Measurements from ENCODE around the gene MDP1. TPM values are rescaled to one million over a fixed set of nuclear protein-coding genes. Genes with fewer than 3 reads are reported as not detected.

MDP1 gene
- total and polyA plus RNA-seq, 2 experiments from 2014 or later, result 9.8 to 31.1 TPM

DNA sequence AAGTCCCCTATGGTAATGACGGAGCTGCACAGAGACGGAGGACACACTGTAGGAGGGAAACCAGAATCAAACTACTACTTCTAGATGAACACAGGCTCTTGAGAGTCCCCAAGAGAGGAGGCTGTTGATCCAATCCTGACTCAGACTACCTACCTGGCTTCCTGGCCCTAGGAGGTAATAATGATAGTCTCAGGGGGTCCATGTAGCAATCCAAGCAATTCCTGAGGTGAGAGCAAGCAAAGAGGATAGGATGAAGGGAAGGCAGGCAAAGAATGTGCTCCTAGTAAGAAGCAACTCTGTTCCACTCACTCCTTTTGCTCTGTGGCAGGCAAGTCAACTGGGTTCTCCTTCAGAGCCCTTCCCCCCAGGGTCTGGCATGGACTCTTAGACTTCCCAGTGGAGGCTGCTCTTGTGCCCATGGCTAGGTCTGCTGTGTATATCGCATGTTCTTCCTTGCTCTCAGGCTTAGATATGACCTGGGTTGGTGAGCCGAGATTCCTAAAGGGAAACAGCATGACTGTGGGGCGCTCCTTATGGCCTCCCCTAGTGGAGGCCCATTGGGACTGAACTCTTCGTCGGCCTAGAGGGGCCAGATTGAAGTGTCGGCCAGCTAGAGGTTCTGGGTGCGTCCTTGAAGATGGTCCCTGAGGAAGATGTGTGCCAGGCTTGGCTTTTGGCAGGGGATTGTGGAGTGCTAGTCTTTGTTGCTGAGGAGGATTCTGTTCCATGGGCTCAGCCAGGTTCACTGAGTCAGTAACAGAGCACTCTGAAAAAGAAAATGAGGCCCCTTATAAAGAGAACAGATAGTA lies 24.4 kb upstream of the MDP1 start:
- Histone ChIP-seq H3K27ac (ENCODE audit: low read depth) (no peak overlapping the region), H3K36me3 (ENCODE audit: insufficient read depth) (peaks cover 17% of the 10 kb centered on the region; the same call in 1 of the 2 replicates), H3F3A (replicated peaks; ENCODE audit: low read depth) (peaks cover 11% of the 10 kb centered on the region), H3K9me2 (ENCODE audit: insufficient read depth) (no peaks in the 10 kb centered on the region), H3K4me1 (ENCODE audit: insufficient read depth) (peaks cover 10% of the 10 kb centered on the region), H3K79me2 (replicated peaks; ENCODE audit: insufficient read depth) (0 out of 2 replicates have a peak, but pooled peaks cover 2% of the 10 kb centered on the region), H3K4me2 (no peak overlapping the region), H3K27me3 (ENCODE audit: insufficient read depth) (peaks cover 3% of the 10 kb centered on the region; the same call in 1 of the 2 replicates), H4K20me1 (replicated peaks; ENCODE audit: insufficient read depth) (no peaks in the 10 kb centered on the region; the same call in 1 of the 2 replicates), H2AFZ (no peak overlapping the region), H3K4me3 (no peak overlapping the region)
- Mint-ChIP-seq H3K27me3 (ENCODE audit: insufficient read depth, low read depth, poor library complexity) (peaks cover 17% of the 10 kb centered on the region), H3K4me3 (peak overlapping the region; percentile 97), H3K27ac (no peak overlapping the region), H3K36me3 (ENCODE audit: low read depth) (peaks cover 53% of the 10 kb centered on the region), H3K9me3 (no peaks in the 10 kb centered on the region), H3K4me1 (peaks cover 8% of the 10 kb centered on the region)
- TF ChIP-seq, protein P1, sequence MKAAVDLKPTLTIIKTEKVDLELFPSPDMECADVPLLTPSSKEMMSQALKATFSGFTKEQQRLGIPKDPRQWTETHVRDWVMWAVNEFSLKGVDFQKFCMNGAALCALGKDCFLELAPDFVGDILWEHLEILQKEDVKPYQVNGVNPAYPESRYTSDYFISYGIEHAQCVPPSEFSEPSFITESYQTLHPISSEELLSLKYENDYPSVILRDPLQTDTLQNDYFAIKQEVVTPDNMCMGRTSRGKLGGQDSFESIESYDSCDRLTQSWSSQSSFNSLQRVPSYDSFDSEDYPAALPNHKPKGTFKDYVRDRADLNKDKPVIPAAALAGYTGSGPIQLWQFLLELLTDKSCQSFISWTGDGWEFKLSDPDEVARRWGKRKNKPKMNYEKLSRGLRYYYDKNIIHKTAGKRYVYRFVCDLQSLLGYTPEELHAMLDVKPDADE (IDR thresholded peaks at IDR 0.05), result no peak
- TF ChIP-seq POLR2AphosphoS5 (IDR thresholded peaks at IDR 0.05; ENCODE audit: low read depth) (no peak), NANOG (IDR thresholded peaks at IDR 0.05; ENCODE audit: borderline replicate concordance) (no peak), EZH2phosphoT487 (IDR thresholded peaks at IDR 0.05; ENCODE audit: unreplicated experiment) (no peak), STAT1 (IDR thresholded peaks at IDR 0.05; ENCODE audit: unreplicated experiment) (no peak), ZNF114 (CRISPR knock-in tag; IDR thresholded peaks at IDR 0.05) (no peak), CTCF (conservative IDR thresholded peaks at IDR 0.05; ENCODE audit: low read depth in 2 of 2) (0 out of 4 replicates have a peak, but pooled peaks of 1 of the 2 experiments have one; percentile 11)
- ATAC-seq, result no peak
- no peak for DNase-seq (ENCODE audit: low spot score)

- Histone ChIP-seq H3K4me1 (ENCODE audit: insufficient read depth) (peaks cover 12% of the 10 kb centered on the region), H3K79me2 (replicated peaks; ENCODE audit: insufficient read depth) (peaks cover 14% of the 10 kb centered on the region), H3K27ac (ENCODE audit: low read depth) (no peak overlapping the region), H3K27me3 (ENCODE audit: insufficient read depth) (0 out of 2 replicates have a peak, but pooled peaks cover under 1% of the 10 kb centered on the region), H3K4me2 (no peak overlapping the region), H4K20me1 (replicated peaks; ENCODE audit: insufficient read depth) (peaks cover 3% of the 10 kb centered on the region; the same call in 1 of the 2 replicates), H3F3A (replicated peaks; ENCODE audit: low read depth) (peaks cover 9% of the 10 kb centered on the region), H3K36me3 (ENCODE audit: insufficient read depth) (peaks cover 17% of the 10 kb centered on the region; the same call in 1 of the 2 replicates), H2AFZ (no peak overlapping the region), H3K4me3 (no peak overlapping the region), H3K9me2 (ENCODE audit: insufficient read depth) (no peaks in the 10 kb centered on the region)
- Mint-ChIP-seq H3K9me3 (no peaks in the 10 kb centered on the region), H3K36me3 (ENCODE audit: low read depth) (peaks cover 52% of the 10 kb centered on the region), H3K27ac (no peak overlapping the region), H3K4me1 (peaks cover 9% of the 10 kb centered on the region), H3K27me3 (ENCODE audit: insufficient read depth, low read depth, poor library complexity) (peaks cover 11% of the 10 kb centered on the region), H3K4me3 (no peak overlapping the region)
- no peak for ATAC-seq
- DNase-seq (ENCODE audit: low spot score), result no peak
- no peak for TF ChIP-seq CREB1 (CRISPR knock-in tag; IDR thresholded peaks at IDR 0.05; ENCODE audit: low read depth)
- TF ChIP-seq CTCF (conservative IDR thresholded peaks at IDR 0.05; ENCODE audit: low read depth in 2 of 2), result no peak
- TF ChIP-seq EZH2phosphoT487 (IDR thresholded peaks at IDR 0.05; ENCODE audit: unreplicated experiment), result no peak
- TF ChIP-seq JUNB (IDR thresholded peaks at IDR 0.05; ENCODE audit: unreplicated experiment), result no peak
- TF ChIP-seq, protein P1 (IDR thresholded peaks at IDR 0.05), result no peak
- no peak for TF ChIP-seq EZH2 (IDR thresholded peaks at IDR 0.05; ENCODE audit: low read depth, unreplicated experiment)
- TF ChIP-seq POLR2AphosphoS5 (IDR thresholded peaks at IDR 0.05; ENCODE audit: low read depth), result no peak
- no peak for TF ChIP-seq REST (IDR thresholded peaks at IDR 0.05; ENCODE audit: unreplicated experiment)
Observed at GRCh38 chr14:24238527-24239037, 22.7 kb upstream of the MDP1 start.
